ENCODE measurements around the gene CAMP.

DNA sequence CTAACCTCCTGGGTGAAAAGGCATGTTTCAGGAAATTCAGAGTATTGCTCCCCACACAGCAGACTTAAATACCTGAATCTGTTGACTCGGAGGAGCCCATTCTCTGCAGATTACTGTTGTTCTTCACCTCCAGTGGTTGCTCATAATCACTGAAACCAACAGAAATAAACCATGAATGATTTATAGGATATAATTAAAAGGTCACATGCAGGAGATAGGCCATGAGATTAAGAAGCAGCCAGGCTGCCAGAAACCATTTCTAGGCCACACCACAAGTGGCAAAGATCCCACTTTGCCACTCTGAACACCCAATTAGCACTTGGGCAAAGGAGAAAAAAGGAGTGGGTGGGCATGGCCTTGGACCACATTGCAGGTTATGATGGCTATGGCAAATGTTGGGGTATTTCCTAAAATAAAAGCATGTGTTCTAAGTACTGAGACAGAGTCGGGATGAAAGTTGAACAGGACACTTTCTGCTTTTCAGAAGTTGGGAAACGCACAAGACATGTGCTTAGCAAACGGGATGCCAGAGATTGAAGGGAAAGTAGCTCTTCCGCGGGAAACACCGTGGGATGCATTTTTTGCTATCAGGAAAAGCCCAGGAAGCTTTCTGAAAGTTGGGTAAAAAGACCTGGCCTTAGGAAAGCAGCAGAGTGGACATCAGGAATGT lies 36.5 kb upstream of the CAMP start:
- TF ChIP-seq, protein P1, sequence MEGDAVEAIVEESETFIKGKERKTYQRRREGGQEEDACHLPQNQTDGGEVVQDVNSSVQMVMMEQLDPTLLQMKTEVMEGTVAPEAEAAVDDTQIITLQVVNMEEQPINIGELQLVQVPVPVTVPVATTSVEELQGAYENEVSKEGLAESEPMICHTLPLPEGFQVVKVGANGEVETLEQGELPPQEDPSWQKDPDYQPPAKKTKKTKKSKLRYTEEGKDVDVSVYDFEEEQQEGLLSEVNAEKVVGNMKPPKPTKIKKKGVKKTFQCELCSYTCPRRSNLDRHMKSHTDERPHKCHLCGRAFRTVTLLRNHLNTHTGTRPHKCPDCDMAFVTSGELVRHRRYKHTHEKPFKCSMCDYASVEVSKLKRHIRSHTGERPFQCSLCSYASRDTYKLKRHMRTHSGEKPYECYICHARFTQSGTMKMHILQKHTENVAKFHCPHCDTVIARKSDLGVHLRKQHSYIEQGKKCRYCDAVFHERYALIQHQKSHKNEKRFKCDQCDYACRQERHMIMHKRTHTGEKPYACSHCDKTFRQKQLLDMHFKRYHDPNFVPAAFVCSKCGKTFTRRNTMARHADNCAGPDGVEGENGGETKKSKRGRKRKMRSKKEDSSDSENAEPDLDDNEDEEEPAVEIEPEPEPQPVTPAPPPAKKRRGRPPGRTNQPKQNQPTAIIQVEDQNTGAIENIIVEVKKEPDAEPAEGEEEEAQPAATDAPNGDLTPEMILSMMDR (IDR thresholded peaks at IDR 0.05; ENCODE audit: low read depth, low read length), result no peak
- no peak for TF ChIP-seq EZH2phosphoT487 (IDR thresholded peaks at IDR 0.05; ENCODE audit: low read depth)
